Astrocyte (in vitro differentiated cells and primary cell): ENCODE results near the gene LRRC61. TPM values are rescaled to one million over a fixed set of nuclear protein-coding genes. Genes with fewer than 3 reads are reported as not detected.

ENCODE experiments used
- DNase-seq: peaks from one replicate; pipeline ENCODE4 v3.0.0-alpha.2; 2010; ENCODE audit warnings: low read depth
- FAIRE-seq: peaks from 2 replicates; lab custom pipeline; 2011; peaks lifted over from hg19 to GRCh38; lab: Jason Lieb, UNC
- H2AFZ ChIP-seq: 2 replicates; pipeline ENCODE4 v1.6.0; 2012; ENCODE audit warnings: low read depth, low read length, inconsistent platforms
- H3K27ac ChIP-seq: 2 replicates; pipeline ENCODE4 v1.5.1; 2011; ENCODE audit warnings: low read depth, low read length, inconsistent platforms
- H3K27me3 ChIP-seq: 2 replicates; pipeline ENCODE4 v1.6.0; 2011; ENCODE audit warnings: low read length, inconsistent platforms; ENCODE audit not compliant: insufficient read depth
- H3K36me3 ChIP-seq: 2 replicates; pipeline ENCODE4 v1.5.1; 2011; ENCODE audit warnings: low read length, inconsistent platforms; ENCODE audit not compliant: insufficient read depth
- H3K4me1 ChIP-seq: 2 replicates; pipeline ENCODE4 v1.5.1; 2011; ENCODE audit warnings: low read length, inconsistent platforms; ENCODE audit not compliant: insufficient read depth
- H3K4me2 ChIP-seq: 2 replicates; pipeline ENCODE4 v1.6.0; 2012; ENCODE audit warnings: low read length, inconsistent platforms
- H3K4me3 ChIP-seq: 2 replicates; pipeline ENCODE4 v1.5.1; 2011; ENCODE audit warnings: low read depth, mild to moderate bottlenecking, low read length, inconsistent platforms; ENCODE audit not compliant: insufficient read depth
- H3K79me2 ChIP-seq: 2 replicates; pipeline ENCODE4 v1.6.0; 2012; ENCODE audit warnings: mild to moderate bottlenecking, low read length, inconsistent platforms; ENCODE audit not compliant: insufficient read depth
- H3K9ac ChIP-seq: 2 replicates; pipeline ENCODE4 v1.6.0; 2012; ENCODE audit warnings: mild to moderate bottlenecking, low read length, inconsistent platforms
- H3K9me3 ChIP-seq: 2 replicates; pipeline ENCODE4 v1.5.1; 2012; ENCODE audit warnings: low read depth, mild to moderate bottlenecking, low read length, inconsistent platforms; ENCODE audit not compliant: insufficient read depth
- H4K20me1 ChIP-seq: 2 replicates; pipeline ENCODE4 v1.6.0; 2012; ENCODE audit warnings: low read length, inconsistent platforms; ENCODE audit not compliant: insufficient read depth
- H3K27ac Mint-ChIP-seq: one replicate; pipeline ENCODE4 v1.8.0; 2021; ENCODE audit warnings: mild to moderate bottlenecking, mixed read lengths; ENCODE audit not compliant: unreplicated experiment
- H3K27me3 Mint-ChIP-seq: one replicate; pipeline ENCODE4 v1.8.0; 2021; ENCODE audit warnings: low read depth, mixed read lengths; ENCODE audit not compliant: unreplicated experiment
- H3K36me3 Mint-ChIP-seq: one replicate; pipeline ENCODE4 v1.8.0; 2021; ENCODE audit warnings: low read depth, mixed read lengths; ENCODE audit not compliant: unreplicated experiment
- H3K4me1 Mint-ChIP-seq: one replicate; pipeline ENCODE4 v1.8.0; 2021; ENCODE audit warnings: low read depth, mixed read lengths; ENCODE audit not compliant: unreplicated experiment
- H3K4me3 Mint-ChIP-seq: one replicate; pipeline ENCODE4 v1.8.0; 2021; ENCODE audit warnings: mild to moderate bottlenecking, moderate library complexity, mixed read lengths; ENCODE audit not compliant: unreplicated experiment
- H3K9me3 Mint-ChIP-seq: one replicate; pipeline ENCODE4 v1.8.0; 2021; ENCODE audit warnings: mild to moderate bottlenecking, mixed read lengths; ENCODE audit not compliant: unreplicated experiment
- CTCF ChIP-seq: IDR thresholded peaks from 2 replicates; pipeline ENCODE4 v1.5.1; 2011; ENCODE audit warnings: low read depth, mild to moderate bottlenecking, inconsistent platforms, low read length, moderate library complexity; ENCODE audit not compliant: insufficient read depth
- EZH2 ChIP-seq: IDR thresholded peaks from 2 replicates; pipeline ENCODE4 v1.6.1; 2012; ENCODE audit warnings: mild to moderate bottlenecking, low read length, inconsistent platforms; ENCODE audit not compliant: insufficient read depth
- total RNA-seq: library from RNA; stranded (reverse); gene quantifications from 2 replicates; pipeline ENCODE4 v1.2.1, GENCODE V29; 2021

The LRRC61 gene
- total RNA-seq, 1 donor from 2014 or later, result 0.45 TPM

GRCh38 chr7:150317748-150318444 lies 5.3 kb upstream of the LRRC61 start:
- Histone ChIP-seq H3K36me3 (no peaks in the 10 kb centered on the region), H3K9me3 (peaks cover 5% of the 10 kb centered on the region), H4K20me1 (no peaks in the 10 kb centered on the region), H3K4me1 (peaks cover 7% of the 10 kb centered on the region), H3K27me3 (no peaks in the 10 kb centered on the region), H3K4me3 (no peak overlapping the region), H3K27ac (peak overlapping the region; percentile 55), H3K4me2 (peak overlapping the region; percentile 72), H3K9ac (no peak overlapping the region), H3K79me2 (no peaks in the 10 kb centered on the region), H2AFZ (peak overlapping the region; percentile 3)
- TF ChIP-seq EZH2 (no peak), CTCF (no peak)
- FAIRE-seq, result no peak
- Mint-ChIP-seq H3K4me3 (no peak overlapping the region), H3K27me3 (peaks cover 2% of the 10 kb centered on the region), H3K36me3 (no peaks in the 10 kb centered on the region), H3K4me1 (peaks cover 15% of the 10 kb centered on the region), H3K9me3 (no peaks in the 10 kb centered on the region), H3K27ac (no peak overlapping the region)
- DNase-seq, result peak; percentile 98

GRCh38 chr7:150321788-150322113 lies 1.4 kb upstream of the LRRC61 start:
- H4K20me1 ChIP-seq, result no peaks in the 10 kb centered on the region
- H3K4me3 ChIP-seq, result no peak overlapping the region
- no peaks in the 10 kb centered on the region for H3K36me3 ChIP-seq
- peaks cover 5% of the 10 kb centered on the region for H3K9me3 ChIP-seq
- DNase-seq (no peak), FAIRE-seq (no peak)
- H3K9ac ChIP-seq, result no peak overlapping the region
- Mint-ChIP-seq H3K4me1 (peaks cover 22% of the 10 kb centered on the region), H3K27ac (no peak overlapping the region), H3K9me3 (peaks cover 3% of the 10 kb centered on the region), H3K4me3 (no peak overlapping the region), H3K36me3 (peaks cover 4% of the 10 kb centered on the region), H3K27me3 (peaks cover 2% of the 10 kb centered on the region)
- H3K4me2 ChIP-seq, result no peak overlapping the region
- H2AFZ ChIP-seq, result no peak overlapping the region
- H3K27ac ChIP-seq, result no peak overlapping the region
- no peaks in the 10 kb centered on the region for H3K79me2 ChIP-seq
- H3K4me1 ChIP-seq, result peaks cover 20% of the 10 kb centered on the region
- no peak for TF ChIP-seq CTCF
- TF ChIP-seq EZH2, result no peak
- no peaks in the 10 kb centered on the region for H3K27me3 ChIP-seq

- Histone ChIP-seq H3K9me3 (peaks cover 5% of the 10 kb centered on the region), H3K27me3 (no peaks in the 10 kb centered on the region), H2AFZ (peak overlapping the region; percentile 74), H4K20me1 (no peaks in the 10 kb centered on the region), H3K4me2 (peak overlapping the region; percentile 86), H3K9ac (peak overlapping the region; percentile 50), H3K4me1 (peaks cover 20% of the 10 kb centered on the region), H3K79me2 (no peaks in the 10 kb centered on the region), H3K36me3 (no peaks in the 10 kb centered on the region), H3K27ac (no peak overlapping the region), H3K4me3 (peak overlapping the region; percentile 45)
- peaks cover 2% of the 10 kb centered on the region for H3K27me3 Mint-ChIP-seq
- H3K36me3 Mint-ChIP-seq, result peaks cover 4% of the 10 kb centered on the region
- H3K4me1 Mint-ChIP-seq, result peaks cover 22% of the 10 kb centered on the region
- no peak overlapping the region for H3K4me3 Mint-ChIP-seq
- no peak for TF ChIP-seq EZH2
- TF ChIP-seq CTCF, result no peak
- peak overlapping the region; percentile 63 for H3K27ac Mint-ChIP-seq
- FAIRE-seq, result no peak
- H3K9me3 Mint-ChIP-seq, result peaks cover 3% of the 10 kb centered on the region
- DNase-seq, result no peak
These were observed 882 bp upstream of the LRRC61 start for GRCh38 chr7:150322114-150322832.
